Mesenchymal stem cell (in vitro differentiated cells and primary cell): ENCODE results near the gene MX2.
"Not testable (repeated sequence)": the region's sequence is repeated elsewhere in the genome, so short reads cannot be mapped to it uniquely, and the experiment has no call there.

Experiments
- DNase-seq: peaks from one replicate; pipeline ENCODE4 v3.0.0-alpha.2; 2013
- H2AFZ ChIP-seq: one replicate; pipeline ENCODE4 v1.6.1; 2013; ENCODE audit warnings: low read depth, mild to moderate bottlenecking, control low read depth, inconsistent platforms, low read length, moderate library complexity
- H2AK5ac ChIP-seq: 2 replicates; pipeline ENCODE4 v1.6.1; 2013; ENCODE audit warnings: low read length, moderate library complexity, mild to moderate bottlenecking, inconsistent platforms; ENCODE audit not compliant: severe bottlenecking
- H2BK120ac ChIP-seq: one replicate; pipeline ENCODE4 v1.6.1; 2013; ENCODE audit warnings: low read depth, mild to moderate bottlenecking, inconsistent platforms, low read length, moderate library complexity
- H2BK12ac ChIP-seq, 2 experiments: one replicate each; pipeline ENCODE4 v1.6.1; 2013; ENCODE audit warnings: inconsistent platforms in 2 of 2, low read length in 2 of 2, mild to moderate bottlenecking in 2 of 2, moderate library complexity in 2 of 2, control low read depth in 1 of 2
- H2BK15ac ChIP-seq: one replicate; pipeline ENCODE4 v1.6.1; 2013; ENCODE audit warnings: mild to moderate bottlenecking, low read depth, inconsistent platforms; ENCODE audit not compliant: poor library complexity, severe bottlenecking
- H2BK5ac ChIP-seq: 2 replicates; pipeline ENCODE4 v1.6.1; 2013; ENCODE audit warnings: low read depth, mild to moderate bottlenecking, low read length, control low read depth, inconsistent platforms; ENCODE audit not compliant: poor library complexity, severe bottlenecking
- H3K14ac ChIP-seq, 2 experiments: one replicate each; pipeline ENCODE4 v1.6.1; 2013; ENCODE audit warnings: inconsistent platforms in 2 of 2, low read length in 2 of 2, control low read depth in 1 of 2, mild to moderate bottlenecking in 1 of 2, moderate library complexity in 1 of 2
- H3K18ac ChIP-seq, 2 experiments: one replicate each; pipeline ENCODE4 v1.6.1; 2013; ENCODE audit warnings: inconsistent platforms in 2 of 2, low read length in 2 of 2, control low read depth in 1 of 2, low read depth in 1 of 2, mild to moderate bottlenecking in 1 of 2
- H3K23ac ChIP-seq, 2 experiments: one replicate each; pipeline ENCODE4 v1.6.1; 2013; ENCODE audit warnings: inconsistent platforms in 2 of 2, low read length in 2 of 2, mild to moderate bottlenecking in 2 of 2, moderate library complexity in 2 of 2, control low read depth in 1 of 2
- H3K27ac ChIP-seq: 2 replicates; pipeline ENCODE4 v1.5.1; 2013; ENCODE audit warnings: mild to moderate bottlenecking, moderate library complexity, low read length, control low read depth, inconsistent platforms; ENCODE audit not compliant: poor library complexity, severe bottlenecking
- H3K27me3 ChIP-seq, 2 experiments: 2 replicates each; pipeline versions ENCODE4 v1.6.1 to v1.7.0; 2013; ENCODE audit warnings: low read length in 2 of 2, mild to moderate bottlenecking in 2 of 2, moderate library complexity in 2 of 2, control low read depth in 1 of 2, inconsistent platforms in 1 of 2; ENCODE audit not compliant: control insufficient read depth in 1 of 2, insufficient read depth in 1 of 2
- H3K36me3 ChIP-seq, 2 experiments: 2 replicates each; pipeline versions ENCODE4 v1.6.1 to v1.7.0; 2013; ENCODE audit warnings: low read length in 2 of 2, control low read depth in 1 of 2, inconsistent platforms in 1 of 2, low read depth in 1 of 2, mild to moderate bottlenecking in 1 of 2; ENCODE audit not compliant: insufficient read depth in 2 of 2, control insufficient read depth in 1 of 2
- H3K4ac ChIP-seq, 2 experiments: one replicate each; pipeline ENCODE4 v1.6.1; 2013; ENCODE audit warnings: inconsistent platforms in 2 of 2, low read length in 2 of 2, mild to moderate bottlenecking in 2 of 2, moderate library complexity in 2 of 2, control low read depth in 1 of 2, low read depth in 1 of 2
- H3K4me1 ChIP-seq: 2 replicates; pipeline ENCODE4 v1.6.1; 2013; ENCODE audit warnings: low read depth, low read length, control low read depth; ENCODE audit not compliant: control insufficient read depth, insufficient read depth
- H3K4me2 ChIP-seq: 2 replicates; pipeline ENCODE4 v1.6.1; 2013; ENCODE audit warnings: low read length, mild to moderate bottlenecking, inconsistent platforms; ENCODE audit not compliant: poor library complexity, severe bottlenecking
- H3K4me3 ChIP-seq, 2 experiments: 2 replicates each; pipeline versions ENCODE4 v1.5.1 to v1.7.0; 2013; ENCODE audit warnings: low read length in 2 of 2, mild to moderate bottlenecking in 2 of 2, control low read depth in 1 of 2, low read depth in 1 of 2; ENCODE audit not compliant: insufficient read depth in 1 of 2
- H3K79me1 ChIP-seq: replicated peaks from 2 replicates; pipeline ENCODE4 v1.6.1; 2013; ENCODE audit warnings: mild to moderate bottlenecking, control low read depth, low read length, inconsistent platforms; ENCODE audit not compliant: poor library complexity, severe bottlenecking
- H3K9ac ChIP-seq: 2 replicates; pipeline ENCODE4 v1.7.0; 2013; ENCODE audit warnings: mild to moderate bottlenecking, low read length, moderate library complexity
- H3K9me3 ChIP-seq: 2 replicates; pipeline ENCODE4 v1.7.0; 2013; ENCODE audit warnings: mild to moderate bottlenecking, low read length; ENCODE audit not compliant: control insufficient read depth
- H4K8ac ChIP-seq: one replicate; pipeline ENCODE4 v1.6.1; 2013; ENCODE audit warnings: inconsistent platforms, mild to moderate bottlenecking, low read length, moderate library complexity
- H4K91ac ChIP-seq: one replicate; pipeline ENCODE4 v1.6.1; 2013; ENCODE audit warnings: mild to moderate bottlenecking, low read length, inconsistent platforms
- WGBS: methylation state at CpG from one replicate; pipeline ENCODE4 v1.1.7; 2013; ENCODE audit warnings: mixed read lengths; 5-methylcytosine and 5-hydroxymethylcytosine counted together

Gene MX2

GRCh38 chr21:41418956-41419680, 57.3 kb downstream of the MX2 start:
- H2BK120ac ChIP-seq, result no peak overlapping the region
- H3K4me3 ChIP-seq, result no peak overlapping the region
- H3K36me3 ChIP-seq, result no peaks in the 10 kb centered on the region
- H4K8ac ChIP-seq, result no peak overlapping the region
- H3K9me3 ChIP-seq, result no peaks in the 10 kb centered on the region
- peaks cover 8% of the 10 kb centered on the region for H3K4me1 ChIP-seq
- WGBS, result 92% methylated on average over 10 of the region's 11 CpGs
- no peak overlapping the region for H3K27ac ChIP-seq
- H3K4me2 ChIP-seq, result no peak overlapping the region
- no peak overlapping the region for H4K91ac ChIP-seq
- no peak overlapping the region for H3K9ac ChIP-seq
- DNase-seq, result no peak
- no peaks in the 10 kb centered on the region for H3K79me1 ChIP-seq
- no peaks in the 10 kb centered on the region for H3K27me3 ChIP-seq
- no peak overlapping the region for H3K18ac ChIP-seq
- H2BK5ac ChIP-seq, result no peak overlapping the region
- no peak overlapping the region for H3K23ac ChIP-seq
- no peak overlapping the region for H3K14ac ChIP-seq
- no peak overlapping the region for H3K4ac ChIP-seq
- H2AFZ ChIP-seq, result no peak overlapping the region
- H2BK15ac ChIP-seq, result no peak overlapping the region
- no peak overlapping the region for H2BK12ac ChIP-seq
- H2AK5ac ChIP-seq, result no peak overlapping the region

GRCh38 chr21:41419921-41420862, 58.4 kb downstream of the MX2 start:
- Histone ChIP-seq H2BK5ac (no peak overlapping the region), H2BK15ac (peak overlapping the region; percentile 88), H3K23ac (no peak overlapping the region), H3K27ac (peak overlapping the region; percentile 36), H3K4ac (peak overlapping the region; percentile 30 to 99), H4K8ac (peak overlapping the region; percentile 100), H4K91ac (peak overlapping the region; percentile 100), H3K18ac (peak overlapping the region; percentile 91 to 100), H3K4me2 (peak overlapping the region; percentile 93), H3K79me1 (no peaks in the 10 kb centered on the region), H2AK5ac (peak overlapping the region; percentile 21), H2AFZ (peak overlapping the region; percentile 66), H3K36me3 (no peaks in the 10 kb centered on the region), H3K27me3 (no peaks in the 10 kb centered on the region), H3K4me3 (peak overlapping the region; percentile 65 to 84), H3K9ac (peak overlapping the region; percentile 98), H3K14ac (peak overlapping the region in 1 of 2 experiments; percentile 31), H2BK12ac (peak overlapping the region; percentile 39 to 49), H3K9me3 (no peaks in the 10 kb centered on the region), H3K4me1 (peaks cover 8% of the 10 kb centered on the region), H2BK120ac (peak overlapping the region; percentile 77)
- peak; percentile 93 for DNase-seq
- 13% methylated on average over 44 of the region's 54 CpGs for WGBS

GRCh38 chr21:41420998-41421397, 59.2 kb downstream of the MX2 start:
- not testable (repeated sequence) for H2BK15ac ChIP-seq, H2AFZ ChIP-seq, H3K36me3 ChIP-seq, H3K4ac ChIP-seq, H3K9me3 ChIP-seq, H2BK5ac ChIP-seq, H2BK120ac ChIP-seq, H3K23ac ChIP-seq, H3K79me1 ChIP-seq, H3K14ac ChIP-seq, DNase-seq, H3K4me2 ChIP-seq, H2AK5ac ChIP-seq, H3K27me3 ChIP-seq, H3K27ac ChIP-seq, H4K8ac ChIP-seq, H3K18ac ChIP-seq, H2BK12ac ChIP-seq, H4K91ac ChIP-seq
- H3K4me1 ChIP-seq, result peaks cover 12% of the 10 kb centered on the region
- peak overlapping the region; percentile 98 for H3K9ac ChIP-seq
- 52% methylated on average over 3 of the region's 8 CpGs for WGBS
- H3K4me3 ChIP-seq, result peak overlapping the region in 1 of 2 experiments; percentile 84
